K562 (cell line): Measurements from ENCODE around the gene EXT2. TPM values are rescaled to one million over a fixed set of nuclear protein-coding genes. Genes with fewer than 3 reads are reported as not detected.

ENCODE experiments used
- ARID3B ChIP-seq: fragments of 250-450 bp; sonication (Bioruptor Pico); IDR thresholded peaks from 2 replicates; pipeline ENCODE4 v1.4.0; 2020; ENCODE audit warnings: borderline replicate concordance
- CREB1 ChIP-seq, 2 experiments: sonication (generic) in 1 of 2; formaldehyde crosslinking in 1 of 2; IDR thresholded peaks; 2 replicates each; pipeline versions ENCODE4 v1.6.1 to v1.8.0; 2012 to 2022; ENCODE audit warnings: inconsistent platforms in 1 of 2, mild to moderate bottlenecking in 1 of 2, missing genetic modification reagents in 1 of 2, moderate library complexity in 1 of 2
- DACH1 ChIP-seq: fragments of 450-650 bp; IDR thresholded peaks from 2 replicates; pipeline ENCODE4 v1.6.1; 2018; ENCODE audit not compliant: partially characterized antibody
- JUNB ChIP-seq: fragments of 450-650 bp; formaldehyde crosslinking; conservative IDR thresholded peaks from 2 replicates; pipeline ENCODE4 v1.4.0; 2020; ENCODE audit warnings: mild to moderate bottlenecking
- PCBP1 ChIP-seq: fragments of 200-400 bp; formaldehyde crosslinking; IDR thresholded peaks from 2 replicates; pipeline ENCODE4 v1.6.1; 2018; ENCODE audit warnings: mild to moderate bottlenecking, low read depth, low read length; ENCODE audit not compliant: poor library complexity, severe bottlenecking
- PHB ChIP-seq: fragments of 250-450 bp; sonication (Bioruptor Pico); IDR thresholded peaks from 2 replicates; pipeline ENCODE4 v1.5.0; 2021
- POLR2A ChIP-seq: fragments of 450-650 bp; conservative IDR thresholded peaks from 2 replicates; pipeline ENCODE4 v1.6.1; 2016
- POLR2AphosphoS2 ChIP-seq: IDR thresholded peaks from 2 replicates; pipeline ENCODE4 v1.6.1; 2012; ENCODE audit warnings: low read length, improper control_type of control experiment
- POLR3G ChIP-seq: IDR thresholded peaks from 2 replicates; pipeline ENCODE4 v1.6.1; 2011; ENCODE audit not compliant: insufficient read length, insufficient replicate concordance; ENCODE audit errors: extremely low read depth
- PTTG1 ChIP-seq: fragments of 450-650 bp; IDR thresholded peaks from 2 replicates; pipeline ENCODE4 v1.6.1; 2016; ENCODE audit warnings: low read depth, mild to moderate bottlenecking, missing genetic modification characterization, missing compliant biosample characterization
- RCOR1 ChIP-seq, 2 experiments: IDR thresholded peaks; 2 replicates each; pipeline ENCODE4 v1.6.1; 2012; ENCODE audit warnings: low read depth in 2 of 2, low read length in 2 of 2, borderline replicate concordance in 1 of 2, improper control_type of control experiment in 1 of 2
- SRSF9 ChIP-seq: fragments of 200-400 bp; formaldehyde crosslinking; IDR thresholded peaks from 2 replicates; pipeline ENCODE4 v1.6.1; 2017; ENCODE audit warnings: low read depth, low read length, borderline replicate concordance
- TBL1XR1 ChIP-seq, 2 experiments: IDR thresholded peaks; 2 replicates each; pipeline ENCODE4 v1.6.1; 2012; ENCODE audit warnings: improper control_type of control experiment in 2 of 2, low read length in 2 of 2, mild to moderate bottlenecking in 1 of 2
- ZBTB33 ChIP-seq: sonication (generic); formaldehyde crosslinking; IDR thresholded peaks from 2 replicates; pipeline ENCODE4 v1.8.1; 2023; ENCODE audit warnings: mild to moderate bottlenecking, missing genetic modification reagents
- ZNF785 ChIP-seq: fragments of 250-450 bp; sonication (Bioruptor Pico); IDR thresholded peaks from 2 replicates; pipeline ENCODE4 v1.4.0; 2020; ENCODE audit warnings: mild to moderate bottlenecking
- polyA plus RNA-seq, 8 experiments: library from polyadenylated mRNA; depleted of rRNA in 4 of 8; stranded (reverse) in 5 of 8; unstranded in 3 of 8; fragments of >200 nt; fragmentation: Nextera tagmentation in 2 of 8; fragmentation: Illumina TruSeq in 1 of 8; extraction: Ambion mirVana in 2 of 8; extraction: Trizol in 1 of 8; gene quantifications; 2 replicates each; pipeline versions ENCODE4 v1.2.1 to v1.2.3, GENCODE V29; 2011 to 2014; ENCODE audit warnings: inconsistent platforms in 1 of 8, missing spikeins in 1 of 8
- total RNA-seq, 7 experiments: library from RNA; depleted of rRNA in 6 of 7; stranded (reverse); fragments of >200 nt in 6 of 7; fragmentation: Illumina TruSeq in 2 of 7; extraction: Trizol in 2 of 7; gene quantifications; 2 replicates each; pipeline versions ENCODE4 v1.2.1 to v1.2.3, GENCODE V29; 2011 to 2021; ENCODE audit warnings: low replicate concordance in 1 of 7
- TF ChIP-seq, protein P1 (sequence below): IDR thresholded peaks from 2 replicates; pipeline ENCODE4 v1.6.1; 2011; ENCODE audit warnings: borderline replicate concordance, low read depth, mild to moderate bottlenecking, moderate library complexity, low read length; ENCODE audit not compliant: insufficient read depth, poor library complexity, severe bottlenecking
- TF ChIP-seq, protein P2 (sequence below): fragments of 450-650 bp; formaldehyde crosslinking; IDR thresholded peaks from 2 replicates; pipeline ENCODE4 v1.4.0; 2020; ENCODE audit warnings: mild to moderate bottlenecking, mixed read lengths
- TF ChIP-seq, protein P3 (sequence below): IDR thresholded peaks from 2 replicates; pipeline ENCODE4 v1.6.1; 2012; ENCODE audit warnings: low read depth, low read length, improper control_type of control experiment, borderline replicate concordance

EXT2 gene
- total and polyA plus RNA-seq, 9 of the 15 experiments (the other 6 are each of a cell fraction or from before 2014, with no cell fraction given) = 7.5 to 52.1 (median 38.1) TPM

- TF ChIP-seq ZBTB33 (CRISPR knock-in tag) (no peak), TBL1XR1 (IDR thresholded peaks at IDR 0.05; ENCODE audit: low read length in 2 of 2) (no peak), PCBP1 (no peak), SRSF9 (no peak), POLR3G (no peak), ZNF785 (CRISPR knock-in tag) (no peak), PHB (no peak), RCOR1 (IDR thresholded peaks at IDR 0.05; ENCODE audit: borderline replicate concordance in 1 of 2, low read depth in 2 of 2, low read length in 2 of 2) (peak in 1 of 2 experiments; percentile 74; a peak in 2 of 4 replicates), POLR2A (no peak), PTTG1 (tag) (no peak), DACH1 (no peak), ARID3B (CRISPR knock-in tag) (no peak), CREB1 (IDR thresholded peaks at IDR 0.05) (no peak), CREB1 (CRISPR knock-in tag; IDR thresholded peaks at IDR 0.05) (no peak), POLR2AphosphoS2 (peak; percentile 52; the same call in 1 of the 2 replicates), JUNB (CRISPR knock-in tag) (no peak)
- TF ChIP-seq, protein P1, sequence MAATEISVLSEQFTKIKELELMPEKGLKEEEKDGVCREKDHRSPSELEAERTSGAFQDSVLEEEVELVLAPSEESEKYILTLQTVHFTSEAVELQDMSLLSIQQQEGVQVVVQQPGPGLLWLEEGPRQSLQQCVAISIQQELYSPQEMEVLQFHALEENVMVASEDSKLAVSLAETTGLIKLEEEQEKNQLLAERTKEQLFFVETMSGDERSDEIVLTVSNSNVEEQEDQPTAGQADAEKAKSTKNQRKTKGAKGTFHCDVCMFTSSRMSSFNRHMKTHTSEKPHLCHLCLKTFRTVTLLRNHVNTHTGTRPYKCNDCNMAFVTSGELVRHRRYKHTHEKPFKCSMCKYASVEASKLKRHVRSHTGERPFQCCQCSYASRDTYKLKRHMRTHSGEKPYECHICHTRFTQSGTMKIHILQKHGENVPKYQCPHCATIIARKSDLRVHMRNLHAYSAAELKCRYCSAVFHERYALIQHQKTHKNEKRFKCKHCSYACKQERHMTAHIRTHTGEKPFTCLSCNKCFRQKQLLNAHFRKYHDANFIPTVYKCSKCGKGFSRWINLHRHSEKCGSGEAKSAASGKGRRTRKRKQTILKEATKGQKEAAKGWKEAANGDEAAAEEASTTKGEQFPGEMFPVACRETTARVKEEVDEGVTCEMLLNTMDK = peak; percentile 39
- TF ChIP-seq, protein P2, sequence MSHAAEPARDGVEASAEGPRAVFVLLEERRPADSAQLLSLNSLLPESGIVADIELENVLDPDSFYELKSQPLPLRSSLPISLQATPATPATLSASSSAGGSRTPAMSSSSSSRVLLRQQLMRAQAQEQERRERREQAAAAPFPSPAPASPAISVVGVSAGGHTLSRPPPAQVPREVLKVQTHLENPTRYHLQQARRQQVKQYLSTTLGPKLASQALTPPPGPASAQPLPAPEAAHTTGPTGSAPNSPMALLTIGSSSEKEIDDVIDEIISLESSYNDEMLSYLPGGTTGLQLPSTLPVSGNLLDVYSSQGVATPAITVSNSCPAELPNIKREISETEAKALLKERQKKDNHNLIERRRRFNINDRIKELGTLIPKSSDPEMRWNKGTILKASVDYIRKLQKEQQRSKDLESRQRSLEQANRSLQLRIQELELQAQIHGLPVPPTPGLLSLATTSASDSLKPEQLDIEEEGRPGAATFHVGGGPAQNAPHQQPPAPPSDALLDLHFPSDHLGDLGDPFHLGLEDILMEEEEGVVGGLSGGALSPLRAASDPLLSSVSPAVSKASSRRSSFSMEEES (CRISPR knock-in tag) = no peak
- TF ChIP-seq, protein P3, sequence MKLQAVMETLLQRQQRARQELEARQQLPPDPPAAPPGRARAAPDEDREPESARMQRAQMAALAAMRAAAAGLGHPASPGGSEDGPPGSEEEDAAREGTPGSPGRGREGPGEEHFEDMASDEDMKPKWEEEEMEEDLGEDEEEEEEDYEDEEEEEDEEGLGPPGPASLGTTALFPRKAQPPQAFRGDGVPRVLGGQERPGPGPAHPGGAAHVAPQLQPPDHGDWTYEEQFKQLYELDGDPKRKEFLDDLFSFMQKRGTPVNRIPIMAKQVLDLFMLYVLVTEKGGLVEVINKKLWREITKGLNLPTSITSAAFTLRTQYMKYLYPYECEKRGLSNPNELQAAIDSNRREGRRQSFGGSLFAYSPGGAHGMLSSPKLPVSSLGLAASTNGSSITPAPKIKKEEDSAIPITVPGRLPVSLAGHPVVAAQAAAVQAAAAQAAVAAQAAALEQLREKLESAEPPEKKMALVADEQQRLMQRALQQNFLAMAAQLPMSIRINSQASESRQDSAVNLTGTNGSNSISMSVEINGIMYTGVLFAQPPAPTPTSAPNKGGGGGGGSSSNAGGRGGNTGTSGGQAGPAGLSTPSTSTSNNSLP = peak; percentile 21; the same call in 1 of the 2 replicates
Observed at GRCh38 chr11:44094260-44094868, 1.1 kb upstream of the EXT2 start (continued).
